Measurements from ENCODE around the gene ACSF3. TPM values are rescaled to one million over a fixed set of nuclear protein-coding genes. Genes with fewer than 3 reads are reported as not detected.

ACSF3 gene
- total RNA-seq, 1 experiment from 2014 or later: 34.0 TPM

DNA sequence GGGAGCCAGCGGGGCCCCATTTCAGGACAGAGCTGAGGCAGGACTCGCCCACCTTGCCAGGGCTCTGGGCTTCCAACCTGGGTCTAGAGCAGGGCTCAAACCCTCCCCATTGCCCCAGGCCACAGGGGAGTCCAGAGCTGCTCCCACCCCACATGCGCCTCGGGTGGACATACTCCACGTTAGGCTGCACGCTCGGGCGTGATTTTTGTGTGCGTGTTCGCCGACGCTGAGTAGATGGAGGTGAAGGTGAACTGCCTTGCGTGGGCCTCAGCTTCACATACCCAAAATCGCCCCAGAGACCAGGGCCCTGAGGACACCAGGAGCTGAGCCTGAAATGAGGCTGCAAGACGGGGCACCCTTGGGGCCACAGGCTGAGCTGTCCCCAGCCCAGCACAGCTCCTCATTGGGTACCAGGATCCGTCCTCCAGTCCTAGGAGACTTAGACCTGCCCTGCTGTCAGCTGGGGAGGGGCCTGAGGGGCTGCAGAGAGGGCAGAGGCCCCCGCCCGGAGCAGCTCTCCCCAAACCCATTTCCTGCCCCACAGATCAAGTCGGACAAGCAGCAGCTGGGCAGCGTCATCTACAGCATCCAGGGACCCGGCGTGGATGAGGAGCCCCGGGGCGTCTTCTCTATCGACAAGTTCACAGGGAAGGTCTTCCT lies 86.1 kb downstream of the ACSF3 start:
- H3K27ac ChIP-seq: no peak overlapping the region
- no peak for TF ChIP-seq EZH2 (IDR thresholded peaks at IDR 0.05; ENCODE audit: low read depth)
- TF ChIP-seq, protein P1, sequence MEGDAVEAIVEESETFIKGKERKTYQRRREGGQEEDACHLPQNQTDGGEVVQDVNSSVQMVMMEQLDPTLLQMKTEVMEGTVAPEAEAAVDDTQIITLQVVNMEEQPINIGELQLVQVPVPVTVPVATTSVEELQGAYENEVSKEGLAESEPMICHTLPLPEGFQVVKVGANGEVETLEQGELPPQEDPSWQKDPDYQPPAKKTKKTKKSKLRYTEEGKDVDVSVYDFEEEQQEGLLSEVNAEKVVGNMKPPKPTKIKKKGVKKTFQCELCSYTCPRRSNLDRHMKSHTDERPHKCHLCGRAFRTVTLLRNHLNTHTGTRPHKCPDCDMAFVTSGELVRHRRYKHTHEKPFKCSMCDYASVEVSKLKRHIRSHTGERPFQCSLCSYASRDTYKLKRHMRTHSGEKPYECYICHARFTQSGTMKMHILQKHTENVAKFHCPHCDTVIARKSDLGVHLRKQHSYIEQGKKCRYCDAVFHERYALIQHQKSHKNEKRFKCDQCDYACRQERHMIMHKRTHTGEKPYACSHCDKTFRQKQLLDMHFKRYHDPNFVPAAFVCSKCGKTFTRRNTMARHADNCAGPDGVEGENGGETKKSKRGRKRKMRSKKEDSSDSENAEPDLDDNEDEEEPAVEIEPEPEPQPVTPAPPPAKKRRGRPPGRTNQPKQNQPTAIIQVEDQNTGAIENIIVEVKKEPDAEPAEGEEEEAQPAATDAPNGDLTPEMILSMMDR (conservative IDR thresholded peaks at IDR 0.05): no peak
- H3K4me3 ChIP-seq: no peak overlapping the region
- H3F3A ChIP-seq (ENCODE audit: insufficient read depth, low read depth): no peaks in the 10 kb centered on the region
- H2AFZ ChIP-seq: no peak overlapping the region
- no peaks in the 10 kb centered on the region; the same call in 1 of the 2 replicates for H4K20me1 ChIP-seq (ENCODE audit: insufficient read depth)
- no peaks in the 10 kb centered on the region for H3K36me3 ChIP-seq (ENCODE audit: low read depth)
- intact Hi-C loops (cut with micrococcal nuclease; ENCODE audit: unreplicated experiment): loop anchor here (10.0 kb wide), 1 partner anchor 725 kb away; the partner anchor contains the start of gene ZFPM1
- POLR2A ChIA-PET (ENCODE audit: unreplicated experiment): no interaction called here
- H3K4me2 ChIP-seq: no peak overlapping the region
- no peak for DNase-seq
- H3K79me2 ChIP-seq (ENCODE audit: low read depth): no peaks in the 10 kb centered on the region
- no peaks in the 10 kb centered on the region for H3K9me3 ChIP-seq (ENCODE audit: insufficient read depth, low read depth)
- H3K4me1 ChIP-seq (replicated peaks; ENCODE audit: insufficient read depth): 0 out of 2 replicates have a peak, but pooled peaks cover 5% of the 10 kb centered on the region
- H3K27me3 ChIP-seq (ENCODE audit: insufficient read depth, low read depth): peaks cover 16% of the 10 kb centered on the region; the same call in 1 of the 2 replicates
- no peaks in the 10 kb centered on the region for H3K9me2 ChIP-seq (ENCODE audit: insufficient read depth)
- no TSS peak for BruUV-seq (replicated peaks)
- CTCF ChIA-PET: no interaction called here

DNA sequence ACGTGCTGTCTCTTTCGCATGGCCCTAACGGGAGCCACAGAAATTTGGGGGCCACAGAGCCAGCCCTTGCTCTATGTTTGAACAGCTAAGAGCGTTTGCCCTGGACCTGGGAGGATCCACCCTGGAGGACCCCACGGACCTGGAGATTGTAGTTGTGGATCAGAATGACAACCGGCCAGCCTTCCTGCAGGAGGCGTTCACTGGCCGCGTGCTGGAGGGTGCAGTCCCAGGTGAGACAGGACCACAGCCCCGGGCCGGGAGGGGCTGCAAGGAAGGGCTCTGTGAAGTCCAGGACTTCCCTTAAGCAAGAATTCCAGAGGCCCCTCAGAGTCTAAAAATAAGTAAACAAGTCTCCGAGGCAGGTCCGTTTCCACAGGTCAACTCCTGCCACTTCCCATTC lies 89.8 kb downstream of the ACSF3 start:
- H3K79me2 ChIP-seq (ENCODE audit: low read depth): no peaks in the 10 kb centered on the region
- H2AFZ ChIP-seq: no peak overlapping the region

DNA sequence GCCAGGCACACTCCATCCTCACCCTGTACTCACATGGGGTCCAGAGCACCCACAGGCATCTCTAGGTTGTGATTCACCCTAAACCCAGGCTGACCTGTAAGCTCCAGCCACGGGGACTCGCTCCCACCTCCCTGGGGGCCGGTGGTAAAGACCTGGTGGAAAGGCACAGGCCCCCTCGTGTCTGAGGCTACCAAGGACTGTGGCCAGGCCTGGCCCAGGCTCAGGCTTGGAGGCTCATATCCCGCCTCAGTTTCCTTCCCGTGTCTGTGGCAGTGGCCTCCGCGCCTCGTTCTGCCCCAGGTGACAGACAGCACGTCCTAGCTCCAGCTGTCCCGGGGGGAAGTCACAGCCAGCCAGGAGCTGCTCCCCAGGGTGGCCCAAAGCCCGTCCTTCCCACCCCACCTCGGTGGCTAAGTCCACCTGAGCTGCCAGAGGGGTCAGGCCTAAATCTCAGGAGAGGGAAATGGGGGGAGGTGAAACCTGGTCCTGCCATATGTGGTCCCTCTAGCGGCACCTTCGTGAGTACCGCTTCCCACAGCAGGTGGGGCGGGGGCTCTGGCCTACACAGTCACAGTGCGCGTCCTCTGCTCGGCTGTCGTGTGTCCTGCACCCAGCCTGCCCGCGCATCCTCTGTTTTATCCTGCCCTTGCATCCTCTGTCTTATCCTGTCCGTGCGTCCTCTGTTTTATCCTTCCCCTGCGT lies 90.5 kb downstream of the ACSF3 start:
- TF ChIP-seq, protein P1 (conservative IDR thresholded peaks at IDR 0.05): no peak
- TF ChIP-seq EZH2 (IDR thresholded peaks at IDR 0.05; ENCODE audit: low read depth): no peak
- Histone ChIP-seq H3K9me3 (ENCODE audit: insufficient read depth, low read depth) (no peaks in the 10 kb centered on the region), H3K9me2 (ENCODE audit: insufficient read depth) (no peaks in the 10 kb centered on the region), H3F3A (ENCODE audit: insufficient read depth, low read depth) (no peaks in the 10 kb centered on the region), H4K20me1 (ENCODE audit: insufficient read depth) (no peaks in the 10 kb centered on the region; the same call in 1 of the 2 replicates), H3K27me3 (ENCODE audit: insufficient read depth, low read depth) (peaks cover 7% of the 10 kb centered on the region; the same call in 1 of the 2 replicates), H3K79me2 (ENCODE audit: low read depth) (no peaks in the 10 kb centered on the region), H3K36me3 (ENCODE audit: low read depth) (no peaks in the 10 kb centered on the region), H2AFZ (no peak overlapping the region), H3K27ac (no peak overlapping the region), H3K4me2 (no peak overlapping the region), H3K4me1 (replicated peaks; ENCODE audit: insufficient read depth) (no peaks in the 10 kb centered on the region), H3K4me3 (no peak overlapping the region)
- ChIA-PET CTCF (no interaction called here), POLR2A (ENCODE audit: unreplicated experiment) (no interaction called here)
- intact Hi-C loops (cut with micrococcal nuclease; ENCODE audit: unreplicated experiment): no loop called here
- no peak for DNase-seq
- no TSS peak for BruUV-seq (replicated peaks)

More for the DNA sequence above, 89.8 kb downstream of the ACSF3 start:
- TF ChIP-seq, protein P1 (conservative IDR thresholded peaks at IDR 0.05): no peak
- TF ChIP-seq EZH2 (IDR thresholded peaks at IDR 0.05; ENCODE audit: low read depth): no peak
- ChIA-PET CTCF (interaction anchor here (0.6 kb wide), 1 partner anchor 1196 kb away, joined by 3 read pairs; no protein-coding TSS in a partner anchor), POLR2A (ENCODE audit: unreplicated experiment) (no interaction called here)
- peaks cover 7% of the 10 kb centered on the region; the same call in 1 of the 2 replicates for H3K27me3 ChIP-seq (ENCODE audit: insufficient read depth, low read depth)
- no peaks in the 10 kb centered on the region for H3K9me2 ChIP-seq (ENCODE audit: insufficient read depth)
- BruUV-seq (replicated peaks): no TSS peak
- no peaks in the 10 kb centered on the region for H3K4me1 ChIP-seq (replicated peaks; ENCODE audit: insufficient read depth)
- no peaks in the 10 kb centered on the region; the same call in 1 of the 2 replicates for H4K20me1 ChIP-seq (ENCODE audit: insufficient read depth)
- H3F3A ChIP-seq (ENCODE audit: insufficient read depth, low read depth): no peaks in the 10 kb centered on the region
- no peak overlapping the region for H3K4me2 ChIP-seq
- no peak for DNase-seq
- intact Hi-C loops (cut with micrococcal nuclease; ENCODE audit: unreplicated experiment): no loop called here
- H3K9me3 ChIP-seq (ENCODE audit: insufficient read depth, low read depth): no peaks in the 10 kb centered on the region
- no peak overlapping the region for H3K27ac ChIP-seq
- H3K4me3 ChIP-seq: no peak overlapping the region
- no peaks in the 10 kb centered on the region for H3K36me3 ChIP-seq (ENCODE audit: low read depth)

All from PC-9 (cell line).